Gastroesophageal sphincter (tissue), 4 donors: Measurements from ENCODE around the gene TECPR1. TPM values are rescaled to one million over a fixed set of nuclear protein-coding genes. Genes with fewer than 3 reads are reported as not detected.

Experiments used
- ATAC-seq: fragments of 150-250 bp; one replicate; pipeline ENCODE4 v1.9.1; 2016; ENCODE audit warnings: mild to moderate bottlenecking, moderate library complexity
- H3K27ac ChIP-seq, 4 donors: fragments of 200-600 bp; sonication (generic) in 3 of 4; 1 replicate in 3 of 4; 2 replicates in 1 of 4; pipeline ENCODE4 v1.5.1; 2016 to 2019
- H3K27me3 ChIP-seq: fragments of 200-600 bp; sonication (generic); one replicate; pipeline ENCODE4 v1.5.1; 2019
- H3K36me3 ChIP-seq, 2 donors: fragments of 200-600 bp; sonication (generic); one replicate each; pipeline ENCODE4 v1.5.1; 2019; ENCODE audit warnings: control low read depth in 1 of 2
- H3K4me1 ChIP-seq, 3 donors: fragments of 200-600 bp; sonication (generic); 1 replicate in 2 of 3; 2 replicates in 1 of 3; pipeline ENCODE4 v1.5.1; 2016 to 2019; ENCODE audit warnings: control low read depth in 2 of 3
- H3K4me3 ChIP-seq, 2 donors: fragments of 200-600 bp; sonication (generic); one replicate each; pipeline ENCODE4 v1.5.1; 2019; ENCODE audit warnings: mild to moderate bottlenecking in 1 of 2, moderate library complexity in 1 of 2
- H3K9me3 ChIP-seq, 3 donors: fragments of 200-600 bp; sonication (generic); one replicate each; pipeline ENCODE4 v1.5.1; 2017 to 2019; ENCODE audit warnings: control low read depth in 2 of 3
- EP300 ChIP-seq: sonication (generic); formaldehyde crosslinking; IDR thresholded peaks from one replicate; pipeline ENCODE4 v1.6.1; 2017; ENCODE audit warnings: antibody characterized with exemption, mild to moderate bottlenecking
- POLR2A ChIP-seq, 2 donors: fragments of 450-650 bp; IDR thresholded peaks; one replicate each; pipeline ENCODE4 v1.6.1; 2017; ENCODE audit warnings: antibody characterized with exemption in 2 of 2, mild to moderate bottlenecking in 2 of 2, moderate library complexity in 1 of 2
- POLR2AphosphoS5 ChIP-seq: sonication (generic); formaldehyde crosslinking; IDR thresholded peaks from one replicate; pipeline ENCODE4 v1.6.1; 2017; ENCODE audit warnings: antibody characterized with exemption
- WGBS, 2 donors: methylation state at CpG; one replicate each; pipeline ENCODE4 v1.1.5; 2018; ENCODE audit warnings: low coverage in 1 of 2; 5-methylcytosine and 5-hydroxymethylcytosine counted together
- total RNA-seq, 4 donors: library from RNA; depleted of rRNA; stranded (reverse); fragments of >200 nt; gene quantifications; one replicate each; pipeline ENCODE4 v1.1.0, GENCODE V29; 2016
- TF ChIP-seq, protein P1 (sequence below), 4 experiments: fragments of 200-600 bp in 2 of 4; fragments of 450-650 bp in 2 of 4; sonication (generic) in 1 of 4; IDR thresholded peaks; one replicate each; pipeline ENCODE4 v1.5.1; 2017 to 2019; ENCODE audit warnings: antibody characterized with exemption in 4 of 4, mild to moderate bottlenecking in 2 of 4, moderate library complexity in 2 of 4

TECPR1 gene
- total RNA-seq, 4 donors from 2014 or later, result 18.6 to 22.3 (median 20.4) TPM

DNA sequence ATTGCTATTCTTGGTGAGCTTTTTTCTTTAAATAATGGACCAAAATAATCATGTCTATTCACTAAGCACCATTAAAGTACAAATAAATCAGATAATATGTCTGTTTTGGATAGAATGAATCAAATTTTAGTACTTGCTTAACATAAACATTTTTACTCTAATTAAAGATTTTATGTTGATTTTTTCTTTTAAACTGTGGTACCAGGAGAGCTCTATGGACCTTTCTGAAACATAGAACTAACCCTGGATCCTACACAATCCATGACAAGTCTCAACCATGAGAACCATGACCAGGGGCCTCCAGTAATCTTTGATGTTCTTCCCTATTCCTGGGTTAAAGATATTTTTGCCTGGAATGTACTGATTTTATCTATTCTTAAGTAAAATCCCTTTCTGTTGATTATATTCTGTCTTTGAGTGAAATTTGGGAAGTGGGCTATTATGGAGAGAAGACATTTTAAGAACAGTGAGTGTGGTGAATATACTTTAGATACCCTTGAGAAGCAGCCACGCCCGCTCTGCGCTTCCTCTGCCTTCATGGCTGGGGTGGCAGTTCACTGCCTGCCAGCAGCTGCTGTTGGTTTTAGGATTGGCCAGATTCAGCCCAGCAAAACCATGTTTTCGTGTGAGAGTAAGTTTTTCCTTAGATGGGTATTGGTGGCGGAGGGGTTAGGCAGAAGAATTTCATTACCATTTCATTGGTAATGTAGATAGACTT, 83.0 kb downstream of the TECPR1 start:
- peaks cover 0 to 26% of the 10 kb centered on the region in 2 donors for H3K36me3 ChIP-seq
- 92 to 94% methylated on average over 2 to 5 of the region's 5 CpGs for WGBS, 2 donors
- H3K4me3 ChIP-seq, result no peak overlapping the region
- H3K27ac ChIP-seq, result no peak overlapping the region
- no peaks in the 10 kb centered on the region for H3K27me3 ChIP-seq
- no peaks in the 10 kb centered on the region for H3K9me3 ChIP-seq
- H3K4me1 ChIP-seq, result peaks cover 0 to 9% (median 0%) of the 10 kb centered on the region in 3 donors
- TF ChIP-seq POLR2AphosphoS5 (no peak), POLR2A (IDR thresholded peaks at IDR 0.05) (no peak)
- TF ChIP-seq, protein P1, sequence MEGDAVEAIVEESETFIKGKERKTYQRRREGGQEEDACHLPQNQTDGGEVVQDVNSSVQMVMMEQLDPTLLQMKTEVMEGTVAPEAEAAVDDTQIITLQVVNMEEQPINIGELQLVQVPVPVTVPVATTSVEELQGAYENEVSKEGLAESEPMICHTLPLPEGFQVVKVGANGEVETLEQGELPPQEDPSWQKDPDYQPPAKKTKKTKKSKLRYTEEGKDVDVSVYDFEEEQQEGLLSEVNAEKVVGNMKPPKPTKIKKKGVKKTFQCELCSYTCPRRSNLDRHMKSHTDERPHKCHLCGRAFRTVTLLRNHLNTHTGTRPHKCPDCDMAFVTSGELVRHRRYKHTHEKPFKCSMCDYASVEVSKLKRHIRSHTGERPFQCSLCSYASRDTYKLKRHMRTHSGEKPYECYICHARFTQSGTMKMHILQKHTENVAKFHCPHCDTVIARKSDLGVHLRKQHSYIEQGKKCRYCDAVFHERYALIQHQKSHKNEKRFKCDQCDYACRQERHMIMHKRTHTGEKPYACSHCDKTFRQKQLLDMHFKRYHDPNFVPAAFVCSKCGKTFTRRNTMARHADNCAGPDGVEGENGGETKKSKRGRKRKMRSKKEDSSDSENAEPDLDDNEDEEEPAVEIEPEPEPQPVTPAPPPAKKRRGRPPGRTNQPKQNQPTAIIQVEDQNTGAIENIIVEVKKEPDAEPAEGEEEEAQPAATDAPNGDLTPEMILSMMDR (IDR thresholded peaks at IDR 0.05), result no peak
- no peak for ATAC-seq

DNA sequence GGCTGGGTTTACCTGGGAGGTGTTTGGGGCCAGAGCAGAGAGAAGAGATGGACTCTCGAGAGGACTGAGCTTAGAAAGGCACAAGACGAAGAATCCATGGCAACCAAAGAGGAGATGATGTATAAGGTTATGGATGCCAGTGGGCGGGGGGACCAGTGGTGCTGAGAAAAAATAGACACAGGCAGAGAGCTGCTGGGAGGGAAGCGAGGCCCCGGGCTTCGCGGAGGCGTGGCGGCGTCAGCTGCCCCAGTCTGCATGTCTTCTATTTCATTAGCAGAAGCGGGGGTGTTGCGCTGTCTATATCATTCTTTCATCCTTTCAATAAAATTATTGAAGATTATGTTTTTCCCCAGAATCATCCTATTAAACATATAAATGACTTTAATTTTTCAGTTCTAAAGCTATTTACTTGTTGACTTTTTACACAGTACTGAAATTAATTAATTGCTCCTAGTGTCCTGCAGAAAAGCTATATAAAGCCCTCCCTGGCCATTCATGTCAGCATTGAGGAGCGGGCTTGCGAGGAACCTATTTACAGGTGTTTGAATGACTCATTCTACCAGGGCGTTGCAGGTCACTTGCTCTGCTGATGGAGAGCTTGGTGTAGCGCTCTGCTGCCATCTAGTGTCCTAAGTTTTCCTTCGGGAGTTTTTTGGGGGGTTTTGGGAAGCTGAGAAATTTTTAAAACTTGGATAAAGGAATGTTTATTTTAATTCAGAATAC, 83.7 kb downstream of the TECPR1 start:
- Histone ChIP-seq H3K4me1 (peaks cover 0 to 15% (median 2%) of the 10 kb centered on the region in 3 donors), H3K4me3 (no peak overlapping the region), H3K27ac (no peak overlapping the region), H3K9me3 (no peaks in the 10 kb centered on the region), H3K27me3 (no peaks in the 10 kb centered on the region), H3K36me3 (peaks cover 0 to 26% of the 10 kb centered on the region in 2 donors)
- TF ChIP-seq POLR2AphosphoS5 (no peak), EP300 (no peak), POLR2A (IDR thresholded peaks at IDR 0.05) (no peak)
- TF ChIP-seq, protein P1 (IDR thresholded peaks at IDR 0.05), result peak; percentile 57 to 84 (median 75)
- WGBS, 2 donors, result 59 to 80% methylated on average over 10 to 17 of the region's 17 CpGs
- peak; percentile 53 for ATAC-seq

DNA sequence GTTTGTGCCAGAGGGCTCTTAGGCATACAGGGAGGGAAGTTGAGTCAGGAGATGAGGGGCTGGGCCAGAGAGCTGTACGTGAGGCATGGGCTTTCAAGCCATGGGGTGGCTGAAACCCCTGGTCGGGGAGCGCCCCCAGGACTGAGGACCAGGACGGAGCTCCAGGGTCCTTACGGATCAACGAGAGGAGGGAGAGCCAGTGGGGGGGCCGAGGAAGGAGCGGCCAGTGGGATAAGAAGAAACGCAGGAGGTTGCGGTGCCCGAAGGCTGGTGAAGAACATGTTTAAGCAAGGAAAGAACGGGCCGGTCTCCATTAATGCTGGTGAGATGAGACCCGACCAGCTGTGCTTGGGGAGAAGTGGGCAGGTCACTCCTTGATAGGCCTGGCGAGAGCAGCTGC, 84.4 kb downstream of the TECPR1 start:
- Histone ChIP-seq H3K27me3 (no peaks in the 10 kb centered on the region), H3K4me1 (peaks cover 0 to 15% (median 2%) of the 10 kb centered on the region in 3 donors), H3K36me3 (peaks cover 0 to 21% of the 10 kb centered on the region in 2 donors), H3K4me3 (no peak overlapping the region), H3K9me3 (no peaks in the 10 kb centered on the region), H3K27ac (no peak overlapping the region)
- WGBS, 2 donors, result 88% methylated on average over 15 of the region's 15 CpGs; no CpG with 5 or more reads in 1 of the 2 donors
- TF ChIP-seq, protein P1 (IDR thresholded peaks at IDR 0.05), result no peak
- TF ChIP-seq POLR2AphosphoS5, result no peak
- no peak for TF ChIP-seq POLR2A (IDR thresholded peaks at IDR 0.05)
- no peak for TF ChIP-seq EP300
- no peak for ATAC-seq

DNA sequence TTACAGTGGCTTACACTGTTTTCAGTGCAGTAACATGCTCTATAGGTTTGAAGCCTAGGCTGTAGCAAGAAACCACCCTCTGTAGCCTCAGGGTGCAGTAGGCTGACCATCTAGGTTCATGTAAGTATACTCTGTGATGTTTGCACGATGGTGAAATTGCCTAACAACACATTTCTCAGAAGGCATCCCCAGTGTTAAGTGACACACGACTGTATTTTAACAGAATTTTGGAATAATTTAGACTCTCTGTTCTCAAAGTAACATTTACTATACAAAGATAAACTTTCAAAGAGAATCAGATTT, 85.4 kb downstream of the TECPR1 start:
- no peak overlapping the region for H3K27ac ChIP-seq
- H3K36me3 ChIP-seq, result peaks cover 0 to 10% of the 10 kb centered on the region in 2 donors
- peaks cover 0 to 15% (median 2%) of the 10 kb centered on the region in 3 donors for H3K4me1 ChIP-seq
- 71 to 83% methylated on average over 2 of the region's 2 CpGs for WGBS, 2 donors
- H3K9me3 ChIP-seq, result no peaks in the 10 kb centered on the region
- no peak overlapping the region for H3K4me3 ChIP-seq
- TF ChIP-seq, protein P1 (IDR thresholded peaks at IDR 0.05), result no peak
- TF ChIP-seq POLR2A (IDR thresholded peaks at IDR 0.05) (no peak), POLR2AphosphoS5 (no peak), EP300 (no peak)
- no peaks in the 10 kb centered on the region for H3K27me3 ChIP-seq
- no peak for ATAC-seq
